Spleen (tissue), 11 donors: ENCODE measurements around the gene MIPEP. TPM values are rescaled to one million over a fixed set of nuclear protein-coding genes. Genes with fewer than 3 reads are reported as not detected.
A peak's percentile ranks its signal among the peaks of the same experiment; 100 is the strongest.

Experiments used
- DNase-seq: peaks from one replicate; pipeline ENCODE4 v3.0.0-alpha.2; 2020
- H3K27ac ChIP-seq, 8 donors: fragments of 200-600 bp; sonication (generic) in 7 of 8; 1 replicate in 4 of 8; 2 replicates in 4 of 8; pipeline versions ENCODE4 v1.5.0 to v1.8.0; 2016 to 2021; ENCODE audit warnings: inconsistent platforms in 4 of 8, mild to moderate bottlenecking in 4 of 8, moderate library complexity in 1 of 8
- H3K27me3 ChIP-seq, 7 donors: fragments of 200-600 bp; sonication (generic) in 6 of 7; replicated peaks in 1 of 7; 1 replicate in 4 of 7; 2 replicates in 3 of 7; pipeline versions ENCODE4 v1.5.0 to v1.8.0; 2016 to 2021; ENCODE audit warnings: inconsistent platforms in 3 of 7, mild to moderate bottlenecking in 1 of 7
- H3K36me3 ChIP-seq, 6 donors: fragments of 200-600 bp; sonication (generic) in 5 of 6; 1 replicate in 4 of 6; 2 replicates in 2 of 6; pipeline versions ENCODE4 v1.5.0 to v1.8.0; 2016 to 2021; ENCODE audit warnings: inconsistent platforms in 2 of 6
- H3K4me1 ChIP-seq, 6 donors: fragments of 200-600 bp; sonication (generic) in 5 of 6; 1 replicate in 3 of 6; 2 replicates in 3 of 6; pipeline versions ENCODE4 v1.5.0 to v1.8.0; 2016 to 2021; ENCODE audit warnings: inconsistent platforms in 3 of 6
- H3K4me3 ChIP-seq, 8 donors: fragments of 200-600 bp; sonication (generic) in 7 of 8; 1 replicate in 4 of 8; 2 replicates in 4 of 8; pipeline versions ENCODE4 v1.5.0 to v1.8.0; 2016 to 2021; ENCODE audit warnings: inconsistent platforms in 4 of 8, mild to moderate bottlenecking in 4 of 8, moderate library complexity in 2 of 8
- H3K9me3 ChIP-seq, 8 donors: fragments of 200-600 bp; sonication (generic) in 7 of 8; 1 replicate in 4 of 8; 2 replicates in 4 of 8; pipeline versions ENCODE4 v1.5.0 to v1.8.0; 2016 to 2021; ENCODE audit warnings: inconsistent platforms in 4 of 8
- CTCF ChIP-seq, 11 experiments: fragments of 200-600 bp in 7 of 11; fragments of 450-650 bp in 4 of 11; sonication (generic) in 4 of 11; IDR thresholded peaks in 8 of 11; conservative IDR thresholded peaks in 3 of 11; 1 replicate in 7 of 11; 2 replicates in 4 of 11; pipeline versions ENCODE4 v1.4.0 to v1.8.0; 2016 to 2021; ENCODE audit warnings: antibody characterized with exemption in 11 of 11, inconsistent platforms in 4 of 11, mild to moderate bottlenecking in 1 of 11
- POLR2A ChIP-seq, 3 donors: fragments of 450-650 bp; IDR thresholded peaks; one replicate each; pipeline ENCODE4 v1.5.1; 2017; ENCODE audit warnings: antibody characterized with exemption in 3 of 3, mild to moderate bottlenecking in 1 of 3
- POLR2AphosphoS5 ChIP-seq, 3 donors: sonication (generic); formaldehyde crosslinking; IDR thresholded peaks; one replicate each; pipeline ENCODE4 v1.5.1; 2017; ENCODE audit warnings: antibody characterized with exemption in 3 of 3
- WGBS, 5 donors: extraction: QIAGEN DNeasy Blood & Tissue Kit in 3 of 5; methylation state at CpG; one replicate each; pipeline versions ENCODE4 v1.1.5 to v1.1.7; 2013 to 2018; 5-methylcytosine and 5-hydroxymethylcytosine counted together
- intact Hi-C: fragments of 100-400 bp; cut with DNase I; formaldehyde crosslinking; loops from one replicate; pipeline ENCODE4 v1.15.0; 2023; ENCODE audit warnings: low total_unique reads
- polyA plus RNA-seq, 3 donors: library from polyadenylated mRNA; stranded (reverse); fragments of 200-250 nt; gene quantifications; one replicate each; pipeline ENCODE4 v1.2.1, GENCODE V29; 2013
- total RNA-seq, 7 donors: library from RNA; depleted of rRNA in 3 of 7; stranded (reverse); fragments of >200 nt in 3 of 7; fragmentation: NEBNext Ultra II Directional in 4 of 7; extraction: Animal tissue kit (Norgen Biotek cat#: 25700) in 4 of 7; gene quantifications; one replicate each; pipeline versions ENCODE4 v1.1.0 to v1.2.1, GENCODE V29; 2016 to 2021
- donor health status: healthy with polysubstance abuse.
- donor health status: DM: no; HTN: no; CAD: no; lungs with moderate emphysema.
- donor health status: DM: no; HTN: no; CAD: no.
- donor health status: Bipolar disorder and iron deficiency.
- donor health status: healthy.
- donor health status: DM: no; HTN: no; CAD: no.
- donor health status: DM: yes; HTN: yes; CAD: no.

MIPEP gene
- total and polyA plus RNA-seq, 10 donors: 7.2 to 16.3 (median 10.8) TPM

- Histone ChIP-seq H3K4me3 (no peak overlapping the region), H3K9me3 (no peaks in the 10 kb centered on the region), H3K36me3 (no peaks in the 10 kb centered on the region), H3K27ac (no peak overlapping the region), H3K4me1 (peaks cover 0 to 49% (median 18%) of the 10 kb centered on the region in 6 donors), H3K27me3 (no peaks in the 10 kb centered on the region)
- intact Hi-C loops: no loop called here
- TF ChIP-seq CTCF (IDR thresholded peaks at IDR 0.05 in 8 of 11, conservative IDR thresholded peaks at IDR 0.05 in 3 of 11): no peak
- no peak for TF ChIP-seq POLR2A (IDR thresholded peaks at IDR 0.05)
- no peak for TF ChIP-seq POLR2AphosphoS5 (IDR thresholded peaks at IDR 0.05)
- no peak for DNase-seq
- WGBS, 5 donors: 49 to 70% (median 66%) methylated on average over 3 of the region's 3 CpGs
Observed at GRCh38 chr13:23811366-23812062, 77.7 kb downstream of the MIPEP start.

- H3K27ac ChIP-seq: no peak overlapping the region
- WGBS, 5 donors: 69 to 78% (median 73%) methylated on average over 7 of the region's 7 CpGs
Observed at GRCh38 chr13:23810685-23811240, 78.4 kb downstream of the MIPEP start.

GRCh38 chr13:23808803-23809202, 80.4 kb downstream of the MIPEP start:
- DNase-seq: no peak
- WGBS, 5 donors: 94 to 100% (median 95%) methylated on average over 1 of the region's 1 CpG
- no peaks in the 10 kb centered on the region for H3K9me3 ChIP-seq
- intact Hi-C loops: no loop called here
- no peak overlapping the region for H3K27ac ChIP-seq
- peaks cover 0 to 53% (median 18%) of the 10 kb centered on the region in 6 donors for H3K4me1 ChIP-seq
- peaks cover 0 to 17% (median 4%) of the 10 kb centered on the region in 6 donors for H3K36me3 ChIP-seq
- H3K27me3 ChIP-seq: no peaks in the 10 kb centered on the region
- no peak overlapping the region for H3K4me3 ChIP-seq
- TF ChIP-seq POLR2A (IDR thresholded peaks at IDR 0.05) (no peak), POLR2AphosphoS5 (IDR thresholded peaks at IDR 0.05) (no peak)

More at GRCh38 chr13:23810685-23811240, 78.4 kb downstream of the MIPEP start:
- DNase-seq: no peak
- H3K36me3 ChIP-seq: peaks cover 0 to 5% (median 1%) of the 10 kb centered on the region in 6 donors
- no peaks in the 10 kb centered on the region for H3K27me3 ChIP-seq
- H3K4me3 ChIP-seq: no peak overlapping the region
- TF ChIP-seq POLR2A (IDR thresholded peaks at IDR 0.05): no peak
- peak in 5 of 11 experiments; percentile 32 to 49 (median 39) for TF ChIP-seq CTCF (IDR thresholded peaks at IDR 0.05 in 8 of 11, conservative IDR thresholded peaks at IDR 0.05 in 3 of 11)
- TF ChIP-seq POLR2AphosphoS5 (IDR thresholded peaks at IDR 0.05): no peak
- peaks cover 0 to 53% (median 18%) of the 10 kb centered on the region in 6 donors for H3K4me1 ChIP-seq
- no peaks in the 10 kb centered on the region for H3K9me3 ChIP-seq
- intact Hi-C loops: no loop called here

GRCh38 chr13:23806874-23807526, 82.2 kb downstream of the MIPEP start:
- H3K4me1 ChIP-seq: peaks cover 0 to 49% (median 18%) of the 10 kb centered on the region in 6 donors
- H3K9me3 ChIP-seq: no peaks in the 10 kb centered on the region
- H3K27ac ChIP-seq: peak overlapping the region in 1 of 8 donors; percentile 43
- no peak for DNase-seq
- no peak overlapping the region for H3K4me3 ChIP-seq
- H3K36me3 ChIP-seq: peaks cover 0 to 24% (median 6%) of the 10 kb centered on the region in 6 donors
- 46 to 57% (median 54%) methylated on average over 4 of the region's 4 CpGs for WGBS, 5 donors
- intact Hi-C loops: no loop called here
- no peak for TF ChIP-seq CTCF (IDR thresholded peaks at IDR 0.05 in 8 of 11, conservative IDR thresholded peaks at IDR 0.05 in 3 of 11)
- no peak for TF ChIP-seq POLR2AphosphoS5 (IDR thresholded peaks at IDR 0.05)
- TF ChIP-seq POLR2A (IDR thresholded peaks at IDR 0.05): no peak
- no peaks in the 10 kb centered on the region for H3K27me3 ChIP-seq
